Measurements from ENCODE around the gene TBC1D2.
A peak's percentile ranks its signal among the peaks of the same experiment; 100 is the strongest.

The TBC1D2 gene

GRCh38 chr9:98189412-98189811 is 66.0 kb downstream of the TBC1D2 start:
- H3K4me3 ChIP-seq (ENCODE audit: low read depth, low read length): no peak overlapping the region
- DNase-seq (ENCODE audit: low read depth): no peak
- TF ChIP-seq MAX (IDR thresholded peaks at IDR 0.05; ENCODE audit: low read depth, low read length) (no peak), CTCF (IDR thresholded peaks at IDR 0.05; ENCODE audit: low read depth, low read length) (no peak), MYC (IDR thresholded peaks at IDR 0.05; ENCODE audit: low read depth, low read length) (no peak), POLR2A (IDR thresholded peaks at IDR 0.05; ENCODE audit: extremely low read depth, insufficient read length) (no peak)

GRCh38 chr9:98187926-98188325 is 67.5 kb downstream of the TBC1D2 start:
- no peak for DNase-seq (ENCODE audit: low read depth)
- TF ChIP-seq MAX (IDR thresholded peaks at IDR 0.05; ENCODE audit: low read depth, low read length) (no peak), CTCF (IDR thresholded peaks at IDR 0.05; ENCODE audit: low read depth, low read length) (no peak), MYC (IDR thresholded peaks at IDR 0.05; ENCODE audit: low read depth, low read length) (no peak), POLR2A (IDR thresholded peaks at IDR 0.05; ENCODE audit: extremely low read depth, insufficient read length) (no peak)
- H3K4me3 ChIP-seq (ENCODE audit: low read depth, low read length): no peak overlapping the region

- no peak for TF ChIP-seq MYC (IDR thresholded peaks at IDR 0.05; ENCODE audit: low read depth, low read length)
- no peak for TF ChIP-seq CTCF (IDR thresholded peaks at IDR 0.05; ENCODE audit: low read depth, low read length)
- TF ChIP-seq POLR2A (IDR thresholded peaks at IDR 0.05; ENCODE audit: extremely low read depth, insufficient read length): no peak
- no peak for TF ChIP-seq MAX (IDR thresholded peaks at IDR 0.05; ENCODE audit: low read depth, low read length)
- H3K4me3 ChIP-seq (ENCODE audit: low read depth, low read length): no peak overlapping the region
- no peak for DNase-seq (ENCODE audit: low read depth)
These were observed 69.2 kb downstream of the TBC1D2 start for GRCh38 chr9:98186236-98186635.

- no peak for TF ChIP-seq CTCF (IDR thresholded peaks at IDR 0.05; ENCODE audit: low read depth, low read length)
- TF ChIP-seq MAX (IDR thresholded peaks at IDR 0.05; ENCODE audit: low read depth, low read length): peak; percentile 16; the same call in 1 of the 2 replicates
- TF ChIP-seq POLR2A (IDR thresholded peaks at IDR 0.05; ENCODE audit: extremely low read depth, insufficient read length): no peak
- H3K4me3 ChIP-seq (ENCODE audit: low read depth, low read length): peak overlapping the region; percentile 44
- peak; percentile 77 for DNase-seq (ENCODE audit: low read depth)
These were observed 69.8 kb downstream of the TBC1D2 start for GRCh38 chr9:98185611-98186171.

GRCh38 chr9:98185021-98185567 is 70.4 kb downstream of the TBC1D2 start:
- H3K4me3 ChIP-seq (ENCODE audit: low read depth, low read length): peak overlapping the region; percentile 44
- TF ChIP-seq MAX (IDR thresholded peaks at IDR 0.05; ENCODE audit: low read depth, low read length) (no peak), MYC (IDR thresholded peaks at IDR 0.05; ENCODE audit: low read depth, low read length) (no peak), POLR2A (IDR thresholded peaks at IDR 0.05; ENCODE audit: extremely low read depth, insufficient read length) (no peak), CTCF (IDR thresholded peaks at IDR 0.05; ENCODE audit: low read depth, low read length) (no peak)
- peak; percentile 37 for DNase-seq (ENCODE audit: low read depth)

Measured in NB4 (cell line).